Suprapubic skin (tissue), 4 donors: ENCODE results near the gene GDE1. TPM values are rescaled to one million over a fixed set of nuclear protein-coding genes. Genes with fewer than 3 reads are reported as not detected.

Experiments
- DNase-seq, 2 donors: peaks; one replicate each; pipeline ENCODE4 v3.0.0-alpha.2; 2019; ENCODE audit warnings: low spot score in 2 of 2
- H3K27ac ChIP-seq: fragments of 200-600 bp; sonication (generic); one replicate; pipeline ENCODE4 v1.5.1; 2019
- H3K27me3 ChIP-seq: fragments of 200-600 bp; sonication (generic); one replicate; pipeline ENCODE4 v1.5.1; 2019
- H3K36me3 ChIP-seq: fragments of 200-600 bp; sonication (generic); one replicate; pipeline ENCODE4 v1.5.1; 2019
- H3K4me1 ChIP-seq: fragments of 200-600 bp; sonication (generic); one replicate; pipeline ENCODE4 v1.5.1; 2019
- H3K4me3 ChIP-seq: fragments of 200-600 bp; sonication (generic); one replicate; pipeline ENCODE4 v1.5.1; 2019; ENCODE audit warnings: mild to moderate bottlenecking
- H3K9me3 ChIP-seq: fragments of 200-600 bp; sonication (generic); one replicate; pipeline ENCODE4 v1.5.1; 2019
- EP300 ChIP-seq: sonication (generic); formaldehyde crosslinking; IDR thresholded peaks from one replicate; pipeline ENCODE4 v1.6.1; 2017; ENCODE audit warnings: antibody characterized with exemption
- POLR2A ChIP-seq, 2 donors: fragments of 450-650 bp; IDR thresholded peaks; one replicate each; pipeline ENCODE4 v1.6.1; 2017; ENCODE audit warnings: antibody characterized with exemption in 2 of 2, mild to moderate bottlenecking in 2 of 2, moderate library complexity in 2 of 2
- POLR2AphosphoS5 ChIP-seq, 3 donors: sonication (generic); formaldehyde crosslinking; IDR thresholded peaks; one replicate each; pipeline ENCODE4 v1.6.1; 2017; ENCODE audit warnings: antibody characterized with exemption in 3 of 3
- whole genome bisulfite sequencing: methylation state at CpG from one replicate; pipeline ENCODE4 v1.1.5; 2018; 5-methylcytosine and 5-hydroxymethylcytosine counted together
- total RNA-seq, 4 donors: library from RNA; depleted of rRNA; stranded (reverse); fragments of >200 nt; gene quantifications; one replicate each; pipeline ENCODE4 v1.1.0, GENCODE V29; 2016
- TF ChIP-seq, protein P1 (sequence below), 2 donors: fragments of 200-600 bp in 1 of 2; fragments of 450-650 bp in 1 of 2; sonication (generic) in 1 of 2; IDR thresholded peaks; one replicate each; pipeline ENCODE4 v1.5.1; 2016 to 2019; ENCODE audit warnings: antibody characterized with exemption in 2 of 2, mild to moderate bottlenecking in 1 of 2, moderate library complexity in 1 of 2

Gene GDE1
- total RNA-seq, 4 donors from 2014 or later, result 32.7 to 58.1 (median 44.7) TPM

DNA sequence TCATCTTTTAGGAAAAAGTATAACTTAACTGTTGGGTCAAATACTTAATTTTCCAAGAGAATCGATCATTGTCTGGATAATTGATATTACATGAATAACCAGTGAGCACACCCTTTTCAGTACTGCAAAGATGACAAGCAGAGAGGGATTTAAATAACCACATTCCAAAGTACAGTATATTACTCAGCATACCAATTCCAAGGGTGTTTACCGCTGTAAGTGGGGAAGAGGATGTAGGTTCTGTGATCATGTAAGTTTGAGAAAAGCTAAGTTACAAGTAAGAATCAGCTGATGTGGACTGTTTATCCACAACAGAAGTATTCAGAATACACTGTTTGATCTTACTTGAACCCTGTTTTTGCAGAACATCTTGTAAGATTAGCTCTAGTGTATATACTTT lies 6.1 kb downstream of the GDE1 start:
- H3K4me3 ChIP-seq, result no peak overlapping the region
- no peaks in the 10 kb centered on the region for H3K9me3 ChIP-seq
- no peak for DNase-seq
- H3K36me3 ChIP-seq, result peaks cover 15% of the 10 kb centered on the region
- TF ChIP-seq POLR2AphosphoS5 (IDR thresholded peaks at IDR 0.05) (no peak), EP300 (no peak), POLR2A (IDR thresholded peaks at IDR 0.05) (no peak)
- TF ChIP-seq, protein P1, sequence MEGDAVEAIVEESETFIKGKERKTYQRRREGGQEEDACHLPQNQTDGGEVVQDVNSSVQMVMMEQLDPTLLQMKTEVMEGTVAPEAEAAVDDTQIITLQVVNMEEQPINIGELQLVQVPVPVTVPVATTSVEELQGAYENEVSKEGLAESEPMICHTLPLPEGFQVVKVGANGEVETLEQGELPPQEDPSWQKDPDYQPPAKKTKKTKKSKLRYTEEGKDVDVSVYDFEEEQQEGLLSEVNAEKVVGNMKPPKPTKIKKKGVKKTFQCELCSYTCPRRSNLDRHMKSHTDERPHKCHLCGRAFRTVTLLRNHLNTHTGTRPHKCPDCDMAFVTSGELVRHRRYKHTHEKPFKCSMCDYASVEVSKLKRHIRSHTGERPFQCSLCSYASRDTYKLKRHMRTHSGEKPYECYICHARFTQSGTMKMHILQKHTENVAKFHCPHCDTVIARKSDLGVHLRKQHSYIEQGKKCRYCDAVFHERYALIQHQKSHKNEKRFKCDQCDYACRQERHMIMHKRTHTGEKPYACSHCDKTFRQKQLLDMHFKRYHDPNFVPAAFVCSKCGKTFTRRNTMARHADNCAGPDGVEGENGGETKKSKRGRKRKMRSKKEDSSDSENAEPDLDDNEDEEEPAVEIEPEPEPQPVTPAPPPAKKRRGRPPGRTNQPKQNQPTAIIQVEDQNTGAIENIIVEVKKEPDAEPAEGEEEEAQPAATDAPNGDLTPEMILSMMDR (IDR thresholded peaks at IDR 0.05), result no peak
- H3K27me3 ChIP-seq, result no peaks in the 10 kb centered on the region
- peaks cover 42% of the 10 kb centered on the region for H3K4me1 ChIP-seq
- no peak overlapping the region for H3K27ac ChIP-seq
- 91% methylated on average over 2 of the region's 2 CpGs for WGBS

- WGBS, result 77% methylated on average over 4 of the region's 4 CpGs
- no peaks in the 10 kb centered on the region for H3K9me3 ChIP-seq
- H3K27me3 ChIP-seq, result no peaks in the 10 kb centered on the region
- no peak overlapping the region for H3K4me3 ChIP-seq
- no peak for DNase-seq
- no peak overlapping the region for H3K27ac ChIP-seq
- peaks cover 25% of the 10 kb centered on the region for H3K36me3 ChIP-seq
- H3K4me1 ChIP-seq, result peaks cover 20% of the 10 kb centered on the region
- TF ChIP-seq POLR2A (IDR thresholded peaks at IDR 0.05), result no peak
- TF ChIP-seq POLR2AphosphoS5 (IDR thresholded peaks at IDR 0.05), result no peak
- TF ChIP-seq EP300, result no peak
- TF ChIP-seq, protein P1 (IDR thresholded peaks at IDR 0.05), result no peak
Measured at GRCh38 chr16:19513377-19514053, 8.4 kb downstream of the GDE1 start.

GRCh38 chr16:19512297-19512696 lies 9.6 kb downstream of the GDE1 start:
- no peak for TF ChIP-seq POLR2A (IDR thresholded peaks at IDR 0.05)
- TF ChIP-seq EP300, result no peak
- TF ChIP-seq, protein P1 (IDR thresholded peaks at IDR 0.05), result no peak
- TF ChIP-seq POLR2AphosphoS5 (IDR thresholded peaks at IDR 0.05), result no peak
- Histone ChIP-seq H3K4me1 (peaks cover 9% of the 10 kb centered on the region), H3K27me3 (no peaks in the 10 kb centered on the region), H3K27ac (no peak overlapping the region), H3K9me3 (no peaks in the 10 kb centered on the region), H3K36me3 (peaks cover 33% of the 10 kb centered on the region), H3K4me3 (no peak overlapping the region)
- DNase-seq, result no peak

DNA sequence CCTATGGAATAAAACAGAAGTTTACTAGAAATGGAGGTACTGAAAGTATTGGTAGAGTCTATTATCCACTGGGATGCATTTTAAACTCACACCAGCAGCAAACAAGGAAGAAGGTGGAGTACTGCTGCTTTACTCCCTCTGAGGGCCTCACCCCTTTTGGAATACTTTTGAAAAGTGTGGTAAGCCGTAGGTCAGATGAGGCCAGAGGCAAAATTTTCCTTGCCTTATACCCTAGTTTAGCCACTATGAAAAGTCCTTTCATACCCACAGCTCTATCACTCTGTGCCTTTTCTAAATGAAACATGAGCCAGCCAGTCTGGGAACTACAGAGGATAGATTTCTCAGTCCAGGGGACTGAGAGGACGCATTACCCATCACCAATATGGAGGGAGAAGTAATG lies 14.0 kb downstream of the GDE1 start:
- no peaks in the 10 kb centered on the region for H3K4me1 ChIP-seq

GRCh38 chr16:19506965-19507364 lies 14.9 kb downstream of the GDE1 start:
- H3K36me3 ChIP-seq, result peaks cover 47% of the 10 kb centered on the region
- H3K4me1 ChIP-seq, result no peaks in the 10 kb centered on the region
- no peak for DNase-seq
- H3K4me3 ChIP-seq, result no peak overlapping the region
- WGBS, result 95% methylated on average over 4 of the region's 4 CpGs
- no peaks in the 10 kb centered on the region for H3K9me3 ChIP-seq
- H3K27me3 ChIP-seq, result no peaks in the 10 kb centered on the region
- H3K27ac ChIP-seq, result no peak overlapping the region
- TF ChIP-seq, protein P1 (IDR thresholded peaks at IDR 0.05), result no peak
- TF ChIP-seq POLR2AphosphoS5 (IDR thresholded peaks at IDR 0.05), result no peak
- TF ChIP-seq POLR2A (IDR thresholded peaks at IDR 0.05), result no peak
- no peak for TF ChIP-seq EP300

More for the DNA sequence above, 14.0 kb downstream of the GDE1 start:
- no peak overlapping the region for H3K27ac ChIP-seq
- 93% methylated on average over 2 of the region's 2 CpGs for WGBS
- H3K9me3 ChIP-seq, result no peaks in the 10 kb centered on the region
- no peak for DNase-seq
- no peak for TF ChIP-seq POLR2A (IDR thresholded peaks at IDR 0.05)
- no peak for TF ChIP-seq EP300
- TF ChIP-seq POLR2AphosphoS5 (IDR thresholded peaks at IDR 0.05), result no peak
- TF ChIP-seq, protein P1 (IDR thresholded peaks at IDR 0.05), result no peak
- no peaks in the 10 kb centered on the region for H3K27me3 ChIP-seq
- H3K4me3 ChIP-seq, result no peak overlapping the region
- H3K36me3 ChIP-seq, result peaks cover 42% of the 10 kb centered on the region
